Measurements from ENCODE around the gene ZMIZ1.

The ZMIZ1 gene

GRCh38 chr10:79171504-79171903 lies 102.7 kb downstream of the ZMIZ1 start:
- no peaks in the 10 kb centered on the region; the same call in 1 of the 2 replicates for H3K27me3 ChIP-seq (replicated peaks; ENCODE audit: control insufficient read depth, insufficient read depth, low read length)
- TF ChIP-seq CTCF (IDR thresholded peaks at IDR 0.05; ENCODE audit: insufficient read depth, low read length, poor library complexity, severe bottlenecking), result no peak
- no peak overlapping the region for H3K4me3 ChIP-seq (replicated peaks; ENCODE audit: low read depth, low read length)
- no peaks in the 10 kb centered on the region for H3K36me3 ChIP-seq (ENCODE audit: control insufficient read depth, insufficient read depth, low read length)
- no peak for DNase-seq (ENCODE audit: extremely low read depth, insufficient read length)

DNA sequence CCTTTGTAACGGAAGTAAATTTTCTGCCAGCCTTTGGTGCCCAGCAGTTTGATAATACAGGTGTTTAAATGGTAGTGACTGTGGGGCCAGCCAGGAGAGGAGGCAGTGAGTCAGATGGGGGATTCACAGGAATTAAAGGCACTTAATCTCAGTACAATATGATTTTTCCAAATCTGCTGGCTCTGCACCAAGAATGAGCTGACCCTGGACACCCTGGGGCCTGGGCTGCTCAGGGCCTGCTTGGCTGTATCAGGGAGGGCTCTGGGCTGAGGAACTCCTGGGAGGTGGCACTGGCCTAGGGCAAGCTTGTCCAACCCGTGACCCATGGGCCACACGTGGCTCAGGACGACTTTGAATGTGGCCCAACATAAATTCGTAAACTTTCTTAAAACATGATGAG lies 104.1 kb downstream of the ZMIZ1 start:
- DNase-seq (ENCODE audit: extremely low read depth, insufficient read length), result no peak
- no peak overlapping the region for H3K4me3 ChIP-seq (replicated peaks; ENCODE audit: low read depth, low read length)
- no peaks in the 10 kb centered on the region; the same call in 1 of the 2 replicates for H3K27me3 ChIP-seq (replicated peaks; ENCODE audit: control insufficient read depth, insufficient read depth, low read length)
- no peaks in the 10 kb centered on the region for H3K36me3 ChIP-seq (ENCODE audit: control insufficient read depth, insufficient read depth, low read length)
- TF ChIP-seq CTCF (IDR thresholded peaks at IDR 0.05; ENCODE audit: insufficient read depth, low read length, poor library complexity, severe bottlenecking), result no peak

DNA sequence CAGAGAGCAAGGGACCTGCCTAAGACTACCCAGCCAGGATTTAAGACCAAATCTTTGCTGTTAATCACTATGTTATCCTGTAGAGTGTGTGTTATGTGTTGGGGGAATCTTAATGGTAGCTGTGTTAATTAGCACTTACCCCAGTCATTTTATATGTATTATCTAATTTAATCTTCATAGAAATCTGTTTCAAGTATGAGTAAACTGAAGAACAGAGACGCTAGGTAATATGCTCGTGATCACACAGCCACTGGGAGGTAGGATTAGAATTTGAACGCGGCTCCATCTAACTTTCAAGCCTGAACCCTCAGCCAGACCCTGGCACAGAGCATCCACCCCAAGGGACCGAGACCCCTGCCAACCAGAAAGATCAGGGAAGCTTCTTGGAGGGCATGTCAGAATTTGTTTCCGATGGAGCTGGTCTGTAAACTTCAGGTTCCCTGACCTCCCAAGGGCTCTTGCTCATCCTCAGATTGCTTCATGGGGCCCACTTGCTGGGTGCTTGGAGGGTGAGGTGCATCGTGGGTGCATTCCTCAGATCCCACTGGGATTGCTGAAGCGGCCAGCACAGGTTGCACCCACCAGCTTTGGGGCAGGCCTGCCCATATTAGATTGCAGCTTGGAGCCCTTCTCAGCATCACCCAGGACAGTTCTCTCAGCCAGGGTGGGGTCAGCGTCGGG lies 105.0 kb downstream of the ZMIZ1 start:
- DNase-seq (ENCODE audit: extremely low read depth, insufficient read length), result no peak
- TF ChIP-seq CTCF (IDR thresholded peaks at IDR 0.05; ENCODE audit: insufficient read depth, low read length, poor library complexity, severe bottlenecking), result no peak
- Histone ChIP-seq H3K36me3 (ENCODE audit: control insufficient read depth, insufficient read depth, low read length) (no peaks in the 10 kb centered on the region), H3K27me3 (replicated peaks; ENCODE audit: control insufficient read depth, insufficient read depth, low read length) (no peaks in the 10 kb centered on the region; the same call in 1 of the 2 replicates), H3K4me3 (replicated peaks; ENCODE audit: low read depth, low read length) (no peak overlapping the region)

- no peak overlapping the region for H3K4me3 ChIP-seq (replicated peaks; ENCODE audit: low read depth, low read length)
- no peaks in the 10 kb centered on the region for H3K27me3 ChIP-seq (replicated peaks; ENCODE audit: control insufficient read depth, insufficient read depth, low read length)
- no peak for DNase-seq (ENCODE audit: extremely low read depth, insufficient read length)
- no peaks in the 10 kb centered on the region for H3K36me3 ChIP-seq (ENCODE audit: control insufficient read depth, insufficient read depth, low read length)
- TF ChIP-seq CTCF (IDR thresholded peaks at IDR 0.05; ENCODE audit: insufficient read depth, low read length, poor library complexity, severe bottlenecking), result no peak
Measured at GRCh38 chr10:79176052-79176501, 107.3 kb downstream of the ZMIZ1 start.

GRCh38 chr10:79176949-79177602 lies 108.3 kb downstream of the ZMIZ1 start:
- H3K36me3 ChIP-seq (ENCODE audit: control insufficient read depth, insufficient read depth, low read length), result no peaks in the 10 kb centered on the region
- DNase-seq (ENCODE audit: extremely low read depth, insufficient read length), result no peak
- H3K4me3 ChIP-seq (replicated peaks; ENCODE audit: low read depth, low read length), result no peak overlapping the region
- H3K27me3 ChIP-seq (replicated peaks; ENCODE audit: control insufficient read depth, insufficient read depth, low read length), result no peaks in the 10 kb centered on the region
- TF ChIP-seq CTCF (IDR thresholded peaks at IDR 0.05; ENCODE audit: insufficient read depth, low read length, poor library complexity, severe bottlenecking), result no peak
